ENCODE data around the gene MATK.

MATK gene, protein sequence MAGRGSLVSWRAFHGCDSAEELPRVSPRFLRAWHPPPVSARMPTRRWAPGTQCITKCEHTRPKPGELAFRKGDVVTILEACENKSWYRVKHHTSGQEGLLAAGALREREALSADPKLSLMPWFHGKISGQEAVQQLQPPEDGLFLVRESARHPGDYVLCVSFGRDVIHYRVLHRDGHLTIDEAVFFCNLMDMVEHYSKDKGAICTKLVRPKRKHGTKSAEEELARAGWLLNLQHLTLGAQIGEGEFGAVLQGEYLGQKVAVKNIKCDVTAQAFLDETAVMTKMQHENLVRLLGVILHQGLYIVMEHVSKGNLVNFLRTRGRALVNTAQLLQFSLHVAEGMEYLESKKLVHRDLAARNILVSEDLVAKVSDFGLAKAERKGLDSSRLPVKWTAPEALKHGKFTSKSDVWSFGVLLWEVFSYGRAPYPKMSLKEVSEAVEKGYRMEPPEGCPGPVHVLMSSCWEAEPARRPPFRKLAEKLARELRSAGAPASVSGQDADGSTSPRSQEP

GRCh38 chr19:3785938-3786824, at the start of gene MATK:
MATK (minus strand) TSS chr19:3786381; CDS start chr19:3785135, 1,246 bp downstream.
- H3K4me3 ChIP-seq (replicated peaks in 1 of 2; ENCODE audit: low read depth in 2 of 2, low read length in 2 of 2): no peak within 1 kb of the TSS
- no peak for DNase-seq (ENCODE audit: low read depth in 2 of 2)
- TF ChIP-seq, protein P1, sequence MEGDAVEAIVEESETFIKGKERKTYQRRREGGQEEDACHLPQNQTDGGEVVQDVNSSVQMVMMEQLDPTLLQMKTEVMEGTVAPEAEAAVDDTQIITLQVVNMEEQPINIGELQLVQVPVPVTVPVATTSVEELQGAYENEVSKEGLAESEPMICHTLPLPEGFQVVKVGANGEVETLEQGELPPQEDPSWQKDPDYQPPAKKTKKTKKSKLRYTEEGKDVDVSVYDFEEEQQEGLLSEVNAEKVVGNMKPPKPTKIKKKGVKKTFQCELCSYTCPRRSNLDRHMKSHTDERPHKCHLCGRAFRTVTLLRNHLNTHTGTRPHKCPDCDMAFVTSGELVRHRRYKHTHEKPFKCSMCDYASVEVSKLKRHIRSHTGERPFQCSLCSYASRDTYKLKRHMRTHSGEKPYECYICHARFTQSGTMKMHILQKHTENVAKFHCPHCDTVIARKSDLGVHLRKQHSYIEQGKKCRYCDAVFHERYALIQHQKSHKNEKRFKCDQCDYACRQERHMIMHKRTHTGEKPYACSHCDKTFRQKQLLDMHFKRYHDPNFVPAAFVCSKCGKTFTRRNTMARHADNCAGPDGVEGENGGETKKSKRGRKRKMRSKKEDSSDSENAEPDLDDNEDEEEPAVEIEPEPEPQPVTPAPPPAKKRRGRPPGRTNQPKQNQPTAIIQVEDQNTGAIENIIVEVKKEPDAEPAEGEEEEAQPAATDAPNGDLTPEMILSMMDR (IDR thresholded peaks at IDR 0.05; ENCODE audit: low read depth, low read length): no peak

GRCh38 chr19:3835055-3835435, 48.9 kb upstream of the MATK start:
- no peak overlapping the region for H3K4me3 ChIP-seq (replicated peaks in 1 of 2; ENCODE audit: low read depth in 2 of 2, low read length in 2 of 2)
- DNase-seq (ENCODE audit: low read depth in 2 of 2): no peak
- TF ChIP-seq, protein P1 (IDR thresholded peaks at IDR 0.05; ENCODE audit: low read depth, low read length): no peak

GRCh38 chr19:3834349-3835054, 48.3 kb upstream of the MATK start:
- H3K4me3 ChIP-seq (replicated peaks in 1 of 2; ENCODE audit: low read depth in 2 of 2, low read length in 2 of 2): no peak overlapping the region
- TF ChIP-seq, protein P1 (IDR thresholded peaks at IDR 0.05; ENCODE audit: low read depth, low read length): no peak
- DNase-seq (ENCODE audit: low read depth in 2 of 2): no peak

- H3K4me3 ChIP-seq (replicated peaks in 1 of 2; ENCODE audit: low read depth in 2 of 2, low read length in 2 of 2): no peak overlapping the region
- TF ChIP-seq, protein P1 (IDR thresholded peaks at IDR 0.05; ENCODE audit: low read depth, low read length): no peak
- DNase-seq (ENCODE audit: low read depth in 2 of 2): no peak
Measured at GRCh38 chr19:3833578-3834348, 47.6 kb upstream of the MATK start.

DNA sequence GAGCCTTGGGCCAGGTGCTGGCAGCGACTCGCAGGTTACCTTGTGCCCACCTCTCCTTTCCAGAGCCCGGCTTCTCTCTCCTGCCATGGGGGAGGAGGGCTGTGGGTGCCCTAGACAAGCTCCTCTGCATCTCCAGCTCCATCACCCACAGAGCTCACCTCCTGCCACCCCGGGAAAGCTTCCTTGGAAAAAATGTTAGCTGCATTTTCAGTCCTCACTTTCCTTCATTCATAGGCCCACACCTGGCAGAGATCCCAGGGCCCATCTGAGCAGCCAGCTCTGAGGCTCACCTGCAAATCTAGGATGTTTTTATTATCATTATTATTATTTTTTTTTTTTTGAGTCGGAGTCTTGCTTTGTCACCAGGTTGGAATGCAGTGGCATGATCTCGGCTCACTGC, 45.8 kb upstream of the MATK start:
- TF ChIP-seq, protein P1 (IDR thresholded peaks at IDR 0.05; ENCODE audit: low read depth, low read length): no peak
- H3K4me3 ChIP-seq (replicated peaks in 1 of 2; ENCODE audit: low read depth in 2 of 2, low read length in 2 of 2): no peak overlapping the region
- no peak for DNase-seq (ENCODE audit: low read depth in 2 of 2)

- no peak for DNase-seq (ENCODE audit: low read depth in 2 of 2)
- no peak overlapping the region for H3K4me3 ChIP-seq (replicated peaks in 1 of 2; ENCODE audit: low read depth in 2 of 2, low read length in 2 of 2)
- TF ChIP-seq, protein P1 (IDR thresholded peaks at IDR 0.05; ENCODE audit: low read depth, low read length): no peak
Measured at GRCh38 chr19:3831601-3832000, 45.4 kb upstream of the MATK start.

Data from cardiac fibroblast (primary cell).